DMS53 treated with DMSO at 0.1 percent for 48 hours (cell line): ENCODE results near the gene MYADML2.

Experiments used
- DNase-seq: peaks from one replicate; lab custom pipeline; 2025; ENCODE audit not compliant: unreplicated experiment; lab: John Stamatoyannopoulos, UW

Gene MYADML2

DNA sequence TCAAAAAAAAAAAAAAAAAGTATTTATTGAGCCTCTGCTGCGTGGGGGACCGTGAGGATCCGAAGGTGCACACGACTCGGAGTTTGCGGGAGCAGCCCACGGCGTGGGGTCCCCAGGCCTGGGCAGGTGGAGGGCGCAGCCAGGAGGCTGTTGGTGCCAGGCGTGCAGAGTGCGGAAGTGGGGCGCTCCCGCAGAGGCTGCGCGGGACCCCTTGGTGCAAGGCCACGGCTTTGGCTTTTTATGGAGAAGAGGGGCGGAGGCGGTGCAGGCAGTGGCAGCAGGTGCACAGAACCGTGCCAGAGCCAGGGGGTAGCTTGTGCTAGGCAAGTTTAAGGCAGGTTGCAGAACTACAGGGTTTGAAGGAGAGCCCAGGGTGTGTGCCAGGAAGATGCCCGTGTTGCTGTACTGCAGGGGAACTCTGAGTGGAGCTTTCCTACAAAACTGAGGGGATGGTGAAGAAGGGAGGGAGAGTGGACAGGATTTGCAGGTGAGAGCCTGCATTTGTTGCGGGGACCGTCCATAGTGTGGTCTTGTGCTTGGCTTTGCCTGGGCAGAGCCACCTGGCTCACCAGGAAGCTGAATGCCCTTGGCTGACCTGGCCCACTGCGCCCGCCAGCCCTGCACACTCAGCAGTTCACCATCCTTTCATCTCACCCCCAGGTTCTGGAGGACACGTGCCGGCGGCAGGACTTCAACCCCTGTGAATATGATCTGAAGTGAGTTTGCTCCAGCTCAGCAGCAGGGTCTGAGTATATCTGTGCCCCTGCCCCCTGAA is 31.7 kb upstream of the MYADML2 start:
- no peak for DNase-seq

DNA sequence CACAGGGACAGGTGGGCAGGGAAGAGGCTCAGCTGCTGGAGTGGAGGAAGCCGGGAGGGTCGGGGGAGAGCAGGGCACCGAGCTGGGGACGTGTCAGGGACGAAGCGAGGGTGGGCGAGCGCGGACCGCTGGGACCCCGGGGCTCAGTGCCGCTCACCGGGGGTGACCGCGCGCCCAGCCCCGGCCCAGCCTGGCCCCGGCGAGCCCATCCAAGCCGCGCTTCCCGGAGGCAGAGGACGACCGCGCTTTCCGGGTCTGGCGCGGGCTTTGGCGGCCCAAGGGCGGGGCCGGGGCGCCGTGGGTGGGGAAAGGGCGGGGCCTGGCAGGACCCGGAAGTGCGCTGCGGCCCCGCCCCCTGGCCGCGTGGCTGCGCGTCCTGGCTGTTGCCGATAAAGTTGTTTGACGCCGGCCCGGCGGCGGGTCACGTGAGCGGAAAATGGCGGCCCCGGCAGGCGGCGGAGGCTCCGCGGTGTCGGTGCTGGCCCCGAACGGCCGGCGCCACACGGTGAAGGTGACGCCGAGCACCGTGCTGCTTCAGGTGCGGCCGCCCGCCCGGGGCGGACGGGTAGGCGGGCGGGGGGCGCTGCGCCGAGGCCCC is 30.3 kb upstream of the MYADML2 start, which contains the start of gene ASPSCR1:
ASPSCR1 (plus strand) TSS at position 419 of the 598 bp plus-strand sequence; CDS start at position 437, 18 bp downstream.
- peak; percentile 83 for DNase-seq

DNA sequence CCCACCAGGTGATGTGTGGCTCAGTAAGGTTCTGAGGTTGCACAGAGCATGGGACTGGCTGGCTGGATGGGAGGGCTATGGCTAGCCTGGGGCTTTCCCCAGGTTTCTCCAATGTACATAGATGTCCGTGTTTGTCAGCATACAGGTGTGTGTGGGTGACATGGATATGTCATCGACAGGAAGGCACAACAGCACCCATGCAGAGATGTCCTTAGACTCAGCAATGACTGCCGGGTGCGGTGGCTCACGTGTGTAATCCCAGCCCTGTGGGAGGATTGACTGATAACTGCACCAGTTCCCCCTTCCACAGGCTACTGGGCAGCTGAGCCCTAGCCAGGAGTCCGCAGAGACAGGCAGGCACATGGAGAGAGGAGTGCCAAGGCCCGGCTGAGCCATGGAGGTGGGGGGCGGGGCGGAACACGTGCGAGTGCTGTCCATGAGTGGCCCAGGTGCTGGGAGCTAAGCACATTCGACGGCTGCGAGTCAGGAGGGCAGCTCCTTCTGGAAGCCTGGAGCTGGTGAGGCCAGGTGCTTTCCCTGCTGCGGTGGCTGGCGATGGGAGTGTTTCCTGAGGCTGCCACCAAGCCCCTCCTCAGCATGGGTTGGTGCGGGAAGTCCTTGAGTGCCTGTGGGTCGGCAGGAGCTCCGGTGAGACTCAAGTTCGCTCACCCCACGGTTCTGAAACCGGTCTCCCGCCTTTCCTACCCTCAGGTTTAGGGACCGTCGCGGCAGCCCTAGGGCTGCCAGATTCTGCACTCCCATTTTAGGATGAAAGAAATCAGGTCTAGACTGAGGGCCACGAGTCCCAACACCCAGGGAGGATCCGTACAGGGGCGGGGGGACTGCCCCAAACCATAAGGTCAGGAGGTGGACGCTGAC is 29.5 kb upstream of the MYADML2 start:
- DNase-seq, result peak; percentile 76

DNA sequence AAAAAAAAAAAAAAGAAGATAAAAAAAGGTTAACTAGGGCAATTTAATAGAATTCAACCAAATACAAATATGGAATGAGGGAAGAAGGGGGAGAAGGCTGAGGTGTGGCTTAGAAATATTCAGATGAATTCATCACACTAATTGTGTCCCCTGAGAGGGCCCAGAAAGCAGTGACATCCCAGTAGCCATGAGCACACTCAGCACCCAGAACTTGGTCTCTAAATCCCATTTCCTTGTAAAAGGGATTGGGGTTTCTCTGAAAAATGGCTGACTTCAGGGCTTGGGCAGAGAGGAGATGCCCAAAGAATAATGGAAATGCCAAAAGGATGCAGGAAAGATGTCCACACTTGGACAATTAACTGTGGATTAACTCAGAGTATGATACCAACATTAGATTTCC is 26.4 kb upstream of the MYADML2 start:
- DNase-seq, result no peak

DNA sequence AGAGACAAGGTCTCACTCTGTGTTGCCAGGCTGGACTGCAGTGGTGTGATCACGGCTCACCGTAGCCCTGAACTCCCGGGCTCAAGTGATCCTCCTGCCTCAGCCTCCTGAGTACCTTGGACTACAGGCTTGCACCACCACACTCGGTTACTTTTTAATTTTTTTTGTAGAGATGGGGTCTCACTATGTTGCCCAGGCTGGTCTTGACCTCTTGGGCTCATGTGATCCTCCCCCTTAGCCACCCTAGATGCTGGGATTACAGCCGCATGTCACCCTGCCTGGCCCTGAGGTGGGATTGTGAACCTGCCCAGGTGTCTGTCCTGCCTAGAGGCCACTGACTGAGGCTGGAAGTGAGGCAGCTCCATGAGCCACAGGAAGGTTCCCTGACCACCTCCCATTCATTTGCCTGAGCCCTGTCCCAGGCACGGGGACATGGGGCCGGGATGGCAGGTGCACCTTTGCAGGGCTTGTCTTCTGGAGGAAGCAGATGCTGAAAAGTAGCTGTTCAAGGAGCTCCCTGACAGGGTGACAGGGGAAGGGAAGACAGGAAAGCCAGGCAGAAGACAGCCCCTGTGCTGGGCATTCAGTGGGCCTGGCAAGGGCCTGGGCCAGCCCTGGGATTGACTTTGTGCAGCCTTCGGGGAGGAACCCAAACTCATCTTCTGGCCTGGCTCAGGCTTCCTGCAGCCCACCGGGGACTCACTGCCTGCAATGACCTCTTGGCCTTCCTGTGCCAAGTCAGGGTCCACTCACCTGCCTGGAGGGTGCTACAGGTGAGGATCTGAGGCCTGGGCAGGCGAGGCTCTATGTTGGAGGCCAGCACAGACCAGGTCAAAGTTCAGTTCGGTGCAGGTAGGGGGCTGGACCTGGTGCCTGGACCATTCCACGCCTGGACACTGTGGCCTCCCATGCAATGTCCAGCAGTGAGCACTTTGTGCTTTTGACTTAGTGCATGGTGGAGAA is 22.1 kb upstream of the MYADML2 start:
- no peak for DNase-seq

DNA sequence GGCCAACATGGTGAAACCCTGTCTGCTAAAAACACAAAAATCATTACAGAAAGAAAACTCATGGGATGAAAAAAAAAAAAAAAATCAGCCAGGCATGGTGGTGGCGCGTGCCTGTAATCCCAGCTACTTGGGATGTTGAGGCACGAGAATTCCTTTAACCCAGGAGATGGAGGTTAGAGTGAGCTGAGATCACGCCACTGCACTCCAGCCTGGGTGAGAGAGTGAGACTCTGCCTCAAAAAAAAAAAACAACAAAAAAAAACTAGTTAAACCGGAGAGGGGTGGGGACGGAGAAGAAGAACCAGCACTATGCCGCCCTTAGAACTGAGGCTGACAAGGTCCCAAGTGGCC is 21.3 kb upstream of the MYADML2 start:
- no peak for DNase-seq

DNA sequence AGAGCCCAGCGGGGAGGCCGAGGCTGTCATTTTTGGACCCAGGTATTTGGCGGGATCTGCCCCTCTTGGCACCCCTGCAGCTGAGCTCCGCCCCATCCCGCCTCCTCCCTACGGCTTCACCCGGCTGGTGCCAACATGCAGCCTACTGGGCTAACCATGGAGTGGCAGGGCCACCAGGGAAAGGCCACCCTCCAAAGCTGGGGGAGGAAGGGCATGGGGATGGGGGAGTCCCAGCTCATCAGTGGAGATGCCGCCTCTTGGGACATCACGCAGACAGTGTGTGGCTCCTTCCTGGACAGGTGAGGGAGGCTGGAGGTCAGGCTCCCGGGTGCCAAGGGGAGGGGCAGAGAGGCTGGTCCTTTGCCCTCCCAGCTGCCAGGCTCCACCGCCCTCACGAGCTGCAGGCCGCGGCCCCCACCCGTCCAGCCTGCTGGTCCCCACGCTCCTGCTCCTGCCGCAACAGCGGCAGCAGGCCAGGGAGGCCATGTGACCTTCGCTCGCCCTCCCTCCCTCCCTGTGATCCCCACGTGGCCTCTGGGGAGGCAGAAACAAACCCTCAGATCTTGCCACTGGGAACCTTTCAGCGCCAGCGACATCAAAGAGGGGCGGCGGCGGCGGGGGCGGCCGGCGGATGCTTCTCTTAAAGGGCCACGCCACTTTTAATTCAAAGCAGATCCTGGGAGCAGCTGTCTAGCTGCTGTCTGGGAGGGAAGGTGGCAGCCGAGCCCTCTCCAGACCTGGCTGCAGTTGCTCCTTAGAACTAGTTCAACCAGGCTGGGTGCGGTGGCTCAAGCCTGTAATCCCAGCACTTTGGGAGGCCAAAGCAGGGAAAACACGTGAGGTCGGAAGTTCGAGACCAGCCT is 20.7 kb upstream of the MYADML2 start:
- peak; percentile 97 for DNase-seq

DNA sequence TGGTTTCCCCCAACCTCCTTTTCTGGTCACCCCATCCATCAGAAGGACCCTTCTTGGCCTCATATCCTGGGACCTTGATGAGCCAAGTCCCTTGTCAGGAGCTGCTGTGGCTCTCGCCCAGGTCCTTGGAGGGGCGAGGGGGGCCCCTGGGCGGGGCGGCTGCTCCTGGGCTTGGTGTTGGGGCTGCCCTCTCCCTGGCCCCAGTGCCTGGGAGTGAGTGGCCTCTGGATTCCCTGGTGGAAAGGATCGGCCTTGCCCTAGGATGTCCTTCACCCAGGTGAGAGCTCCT is 20.2 kb upstream of the MYADML2 start:
- no peak for DNase-seq

DNA sequence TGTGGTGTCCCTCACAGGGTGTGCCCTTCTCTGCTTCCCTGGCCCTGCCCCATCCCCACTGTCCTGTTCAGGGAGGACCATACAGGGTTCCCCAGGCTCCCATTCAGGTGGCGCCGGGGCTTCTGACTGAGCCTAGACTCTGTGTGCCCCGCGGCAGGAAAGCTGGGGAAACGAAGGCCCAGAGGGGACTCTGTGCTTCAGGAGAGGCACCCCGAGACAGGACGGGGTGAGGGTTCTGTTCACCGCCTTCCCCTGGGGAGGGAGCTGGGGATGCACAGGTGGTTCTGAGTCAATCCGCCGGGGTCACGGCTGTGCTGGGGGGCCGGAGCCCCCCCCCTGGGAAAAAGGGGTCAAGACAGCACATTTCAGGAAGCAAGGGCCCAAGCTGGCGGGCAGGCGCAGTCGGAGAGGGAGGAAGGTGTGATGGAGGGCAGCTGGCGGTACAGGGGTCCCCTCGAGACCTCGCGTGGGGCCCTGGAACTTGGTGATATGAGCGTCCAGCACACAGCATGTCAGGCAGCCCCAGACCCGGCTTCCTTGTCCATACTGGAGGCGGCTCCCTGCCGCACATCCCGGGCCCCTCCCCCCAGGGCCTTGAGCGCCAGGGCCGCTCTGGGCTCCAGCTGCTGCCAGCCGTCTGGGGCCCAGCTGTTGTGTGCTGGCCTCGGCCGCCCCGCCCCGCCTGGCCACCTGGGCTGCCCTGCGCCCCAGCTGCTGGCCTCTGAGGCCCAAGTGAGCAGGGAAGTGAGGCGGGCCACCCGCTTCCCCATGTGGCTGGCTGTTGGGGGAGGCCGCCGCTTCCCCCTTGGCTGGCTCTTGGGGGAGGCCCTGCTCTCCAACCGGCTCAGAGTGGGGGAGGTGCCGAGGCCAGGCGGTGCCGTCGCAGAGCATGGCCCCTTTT is 19.6 kb upstream of the MYADML2 start:
- DNase-seq, result peak; percentile 92

DNA sequence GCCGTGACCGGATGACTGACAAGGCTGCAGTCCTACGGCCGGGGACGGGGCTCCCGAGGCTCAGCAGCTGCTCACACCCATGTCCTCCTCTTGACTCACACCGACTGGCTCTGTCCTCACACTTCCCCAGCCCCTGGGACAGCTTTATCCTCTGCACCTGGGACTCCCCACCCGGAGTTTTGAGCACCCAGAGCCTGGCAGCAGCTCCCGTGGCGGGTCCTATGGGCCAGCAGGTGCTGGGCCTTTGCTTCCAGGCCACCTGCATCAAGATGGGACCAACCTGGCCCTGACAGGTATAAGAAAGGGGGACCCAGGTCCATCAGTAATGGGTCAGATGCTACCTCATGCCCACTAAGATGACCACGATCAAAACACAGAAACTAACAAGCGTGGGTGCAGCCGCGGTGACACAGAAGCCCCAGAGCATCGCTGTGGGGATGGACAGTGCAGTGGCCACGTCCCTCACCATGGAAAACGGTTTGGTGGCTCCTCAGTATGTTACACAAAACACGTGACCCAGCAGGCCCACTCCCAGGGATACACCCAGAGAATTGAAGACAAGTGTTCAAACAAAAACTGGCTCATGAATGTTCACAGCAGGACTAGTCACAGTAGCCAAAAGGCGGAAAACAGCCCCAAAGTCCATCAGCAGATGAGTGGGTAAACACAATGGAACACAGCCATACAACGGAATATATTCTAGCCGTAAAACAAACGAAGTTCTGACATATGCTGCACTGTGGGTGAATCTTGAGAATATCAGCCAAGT is 17.2 kb upstream of the MYADML2 start:
- no peak for DNase-seq

DNA sequence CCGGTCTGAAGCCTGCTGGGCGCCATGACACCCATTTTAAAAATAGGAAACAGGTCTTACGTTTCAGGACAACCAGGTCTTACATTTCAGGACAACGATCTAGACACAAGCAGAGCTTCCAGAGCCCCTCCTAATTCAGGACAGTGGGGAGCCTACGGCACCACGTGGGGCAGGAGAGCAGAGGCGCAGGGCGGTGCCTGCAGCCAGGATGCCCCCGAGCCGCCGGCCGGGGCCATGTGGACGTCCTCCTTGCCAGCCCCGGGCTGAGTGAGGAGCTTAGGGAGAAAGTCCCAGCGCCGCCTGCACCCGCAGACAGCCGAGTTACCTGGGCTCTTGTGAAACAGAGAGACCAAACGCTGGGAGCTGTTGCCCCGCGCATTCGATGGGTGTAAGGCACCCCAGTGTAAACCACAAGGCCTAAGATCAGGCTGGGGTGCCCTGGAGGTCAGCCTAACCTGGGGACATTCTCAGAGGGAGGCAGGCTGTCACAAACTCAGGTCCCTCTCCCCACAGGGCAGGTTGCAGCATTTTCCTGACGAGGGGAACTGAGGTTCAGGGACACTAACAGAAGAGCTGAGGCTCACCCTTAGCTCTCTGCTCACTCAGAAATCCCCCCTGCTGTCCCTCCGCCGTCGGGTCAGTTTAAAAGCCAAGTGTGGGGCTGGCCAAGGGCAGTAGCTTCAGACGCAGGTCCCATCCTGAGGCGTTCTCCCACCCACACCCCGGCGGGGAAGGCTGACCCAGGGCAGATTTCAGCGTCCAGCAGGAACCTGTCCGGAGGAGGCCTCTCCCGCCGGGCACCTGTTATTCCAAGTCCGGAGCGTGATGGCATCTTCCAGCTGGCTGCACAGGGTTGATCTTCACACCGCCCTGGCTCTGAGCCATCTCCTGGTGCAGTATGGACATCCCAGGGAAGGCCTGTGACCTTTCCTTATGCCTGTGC is 15.7 kb upstream of the MYADML2 start:
- no peak for DNase-seq

DNA sequence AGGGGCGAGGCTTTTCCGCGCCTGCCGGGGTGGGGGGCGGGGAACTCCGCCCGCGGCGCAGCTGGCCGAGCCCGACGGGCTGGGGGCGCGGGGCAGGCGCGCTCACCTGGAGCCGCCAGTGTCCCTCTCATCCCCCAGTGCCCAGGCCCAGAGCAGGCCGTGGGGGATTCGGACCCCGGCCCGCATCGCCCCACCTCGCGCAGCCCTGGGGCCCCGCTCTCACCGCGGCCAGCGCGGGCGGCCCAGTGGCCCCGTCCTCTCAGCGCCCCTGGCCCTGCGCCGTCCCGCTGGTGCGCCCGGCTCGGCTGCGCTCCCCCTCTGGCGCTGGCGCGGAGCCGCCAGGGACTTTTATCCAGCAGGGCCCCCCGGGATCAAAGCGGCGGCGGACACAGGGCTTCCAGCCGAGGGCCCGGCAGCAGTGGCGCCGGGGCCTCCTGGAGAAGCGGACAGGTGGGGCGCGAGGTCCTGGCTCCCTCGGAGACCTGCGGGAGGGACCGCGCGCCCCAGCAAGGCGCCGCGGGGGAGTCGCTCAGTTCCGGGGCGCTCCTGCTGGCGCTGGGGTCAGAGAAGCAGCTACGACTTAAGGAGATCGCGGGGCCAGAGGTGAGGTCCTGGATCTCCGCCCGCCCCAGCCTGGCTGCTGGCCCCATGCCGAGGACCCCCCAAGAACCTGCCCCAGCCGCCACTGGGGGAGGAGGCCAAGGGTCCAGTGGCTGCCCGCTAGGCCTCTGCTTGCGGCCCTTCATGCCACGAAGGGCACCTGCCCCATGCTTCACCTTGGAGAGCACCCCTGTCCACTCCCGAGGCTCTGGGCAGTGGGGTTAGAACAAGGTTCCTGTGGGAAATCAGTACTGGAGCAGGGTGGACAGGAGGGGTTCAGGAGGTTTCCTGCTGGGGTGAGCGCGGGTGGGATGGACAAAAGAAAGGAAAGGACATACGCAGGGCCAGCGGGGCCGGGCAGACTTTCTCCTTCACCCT is 14.8 kb upstream of the MYADML2 start:
- no peak for DNase-seq

DNA sequence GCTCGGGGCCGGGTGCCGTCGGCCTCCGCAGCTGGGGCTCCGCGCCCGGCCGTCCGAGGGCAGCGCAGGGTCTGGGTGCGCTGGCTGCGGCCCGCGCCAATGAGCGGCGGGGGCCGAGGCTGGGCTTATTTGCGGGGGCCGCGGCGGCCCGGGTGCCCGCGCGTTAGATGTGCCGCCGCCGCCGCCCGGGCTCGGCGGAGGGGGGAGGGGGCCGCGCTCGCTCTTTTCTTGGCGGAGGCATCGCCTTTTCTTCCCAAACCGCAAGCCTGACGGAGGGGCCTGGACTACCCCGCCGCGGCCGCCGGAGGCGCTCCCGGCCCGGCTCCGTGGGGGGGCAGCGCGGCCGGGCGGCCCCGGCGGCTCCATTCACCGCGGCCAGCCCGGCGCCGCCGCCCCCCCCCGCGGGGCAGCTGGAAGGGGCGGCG is 14.1 kb upstream of the MYADML2 start, which contains the start of gene NOTUM:
NOTUM (minus strand) TSS at position 101 of the 425 bp plus-strand sequence. CDS start 278 bp downstream, outside the sequence.
- DNase-seq, result no peak

DNA sequence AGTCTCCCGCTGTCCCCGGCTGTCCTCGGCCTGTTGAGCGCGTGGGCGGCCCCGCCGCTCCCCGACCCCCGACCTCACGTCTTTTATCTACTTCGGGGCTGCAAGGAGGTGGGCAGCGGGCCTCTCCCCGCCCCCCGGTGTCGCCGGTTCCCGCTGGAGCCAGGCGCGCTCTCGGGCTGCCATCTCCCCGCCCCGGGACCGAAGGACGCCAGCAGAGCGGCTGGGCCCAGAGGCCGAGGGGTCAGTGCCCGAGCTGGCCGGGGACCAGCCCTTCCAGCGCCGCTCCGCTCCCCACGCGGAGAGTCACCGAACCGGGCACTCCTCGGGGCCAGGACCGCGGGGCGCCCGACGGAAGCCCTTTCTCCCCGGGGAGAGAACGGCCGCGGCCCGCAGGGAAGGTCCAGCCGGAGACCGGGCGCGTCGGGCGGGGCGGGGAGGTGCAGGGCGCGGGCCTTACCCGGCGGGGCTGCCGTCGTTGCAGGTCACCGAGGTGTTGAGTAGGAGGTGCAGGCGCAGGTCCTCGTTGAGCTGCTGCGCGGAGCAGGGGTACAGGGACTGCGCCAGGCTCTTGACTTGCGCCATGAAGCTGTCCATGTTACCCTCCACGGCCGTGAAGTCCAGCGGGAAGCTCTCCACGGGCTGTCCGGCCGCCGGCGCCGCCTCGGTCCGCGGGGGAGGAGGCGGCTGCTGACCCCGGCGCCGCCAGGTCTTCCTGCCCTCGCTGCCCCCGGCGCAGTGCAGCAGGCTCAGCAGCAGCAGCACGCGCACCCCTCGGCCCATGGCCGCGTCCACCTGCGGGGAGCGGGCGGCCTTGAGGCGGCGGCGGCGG is 13.3 kb upstream of the MYADML2 start:
- peak; percentile 17 for DNase-seq
